Measurements from ENCODE around the gene GALR2.

GALR2 gene

DNA sequence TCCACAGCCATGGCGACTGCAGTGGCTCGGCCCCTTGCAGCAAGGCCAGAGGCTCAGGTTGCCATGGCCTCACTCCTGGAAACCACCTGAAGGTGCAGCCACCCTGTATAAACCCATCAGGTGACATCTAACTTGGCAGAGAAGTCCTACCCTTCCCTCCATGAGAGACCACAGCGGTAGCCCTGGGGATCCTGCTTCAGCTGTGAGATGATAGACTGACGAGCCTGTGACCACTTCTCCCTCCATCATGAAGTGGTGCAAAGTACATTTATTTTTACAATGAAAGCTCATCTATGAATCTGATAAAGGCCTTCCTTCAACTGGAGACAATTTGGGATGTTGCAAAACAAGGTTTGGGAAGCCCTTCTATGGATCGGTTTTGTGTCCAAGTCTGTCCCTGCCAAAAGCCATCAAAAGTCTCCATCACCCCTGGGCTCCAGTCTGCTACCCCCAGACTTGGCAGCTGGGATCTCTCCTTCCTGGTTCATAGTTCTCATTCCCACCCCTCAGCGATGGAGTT is 6.2 kb downstream of the GALR2 start:
- DNase-seq, result no peak

DNA sequence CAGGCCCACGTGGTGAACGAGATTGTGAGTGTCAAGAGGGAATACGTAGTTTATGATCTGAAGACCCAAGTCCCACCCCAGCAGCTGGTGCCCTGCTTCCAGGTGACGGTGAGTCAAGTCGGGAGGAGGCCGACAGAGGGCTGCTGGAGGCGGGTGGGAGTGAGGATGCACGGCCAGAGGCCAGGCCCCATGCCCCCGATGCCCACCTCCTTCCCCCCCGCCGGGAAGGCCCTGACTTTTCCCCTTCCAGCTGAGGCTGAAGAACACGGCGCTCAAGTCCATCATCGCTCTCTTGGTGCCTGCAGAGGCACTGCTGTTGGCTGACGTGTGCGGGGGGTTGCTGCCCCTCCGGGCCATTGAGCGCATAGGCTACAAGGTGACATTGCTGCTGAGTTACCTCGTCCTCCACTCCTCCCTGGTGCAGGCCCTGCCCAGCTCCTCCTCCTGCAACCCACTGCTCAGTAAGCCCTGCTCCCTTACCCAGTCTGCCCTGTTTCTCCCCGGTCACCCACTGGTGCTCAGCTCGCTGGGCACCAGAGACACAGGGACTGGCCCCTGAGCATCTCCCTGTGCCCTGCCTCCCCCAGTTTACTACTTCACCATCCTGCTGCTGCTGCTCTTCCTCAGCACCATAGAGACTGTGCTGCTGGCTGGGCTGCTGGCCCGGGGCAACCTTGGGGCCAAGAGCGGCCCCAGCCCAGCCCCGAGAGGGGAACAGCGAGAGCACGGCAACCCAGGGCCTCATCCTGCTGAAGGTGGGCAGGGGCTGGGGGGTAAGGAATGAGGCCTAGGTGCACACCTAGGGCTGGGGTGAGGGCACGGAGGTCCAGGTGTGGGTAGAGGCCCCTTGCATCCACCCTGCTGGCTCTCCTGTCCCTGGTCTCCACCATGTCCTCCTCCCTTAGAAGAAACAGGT is 7.0 kb downstream of the GALR2 start:
- DNase-seq, result no peak

GRCh38 chr17:76082326-76083251 is 8.0 kb downstream of the GALR2 start:
- no peak for DNase-seq

DNA sequence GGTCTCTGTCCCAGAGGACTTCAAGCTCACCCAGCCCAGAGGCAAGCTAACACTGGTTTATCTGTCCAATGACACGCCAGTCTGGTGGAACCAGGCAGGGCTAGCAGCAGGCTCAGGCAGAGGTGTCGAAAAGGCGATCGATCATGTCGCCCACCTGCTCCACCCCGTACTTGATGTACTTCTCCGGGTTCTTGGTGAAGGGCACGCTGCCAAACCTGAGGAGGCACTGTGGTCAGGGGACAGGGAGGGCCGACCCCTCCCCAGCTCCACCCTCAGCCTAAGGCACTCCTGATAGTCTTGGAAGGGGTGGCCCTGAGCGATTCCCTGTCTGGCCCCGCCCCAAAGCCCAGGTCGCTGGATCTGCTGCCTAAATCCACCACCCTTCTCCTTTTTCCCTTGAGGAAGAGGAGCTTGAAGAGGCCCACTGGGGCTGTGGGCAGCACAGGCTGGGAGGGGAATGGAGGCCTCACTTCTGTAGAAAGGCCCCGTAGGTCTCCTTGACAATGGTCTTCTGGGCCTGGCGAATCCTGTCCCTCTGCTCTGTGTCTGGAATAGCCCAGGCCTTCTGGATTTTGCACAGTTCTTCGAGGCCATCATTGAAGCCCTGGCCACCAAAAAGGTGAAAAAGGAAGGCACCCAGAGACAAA is 9.1 kb downstream of the GALR2 start:
- no peak for DNase-seq

DNA sequence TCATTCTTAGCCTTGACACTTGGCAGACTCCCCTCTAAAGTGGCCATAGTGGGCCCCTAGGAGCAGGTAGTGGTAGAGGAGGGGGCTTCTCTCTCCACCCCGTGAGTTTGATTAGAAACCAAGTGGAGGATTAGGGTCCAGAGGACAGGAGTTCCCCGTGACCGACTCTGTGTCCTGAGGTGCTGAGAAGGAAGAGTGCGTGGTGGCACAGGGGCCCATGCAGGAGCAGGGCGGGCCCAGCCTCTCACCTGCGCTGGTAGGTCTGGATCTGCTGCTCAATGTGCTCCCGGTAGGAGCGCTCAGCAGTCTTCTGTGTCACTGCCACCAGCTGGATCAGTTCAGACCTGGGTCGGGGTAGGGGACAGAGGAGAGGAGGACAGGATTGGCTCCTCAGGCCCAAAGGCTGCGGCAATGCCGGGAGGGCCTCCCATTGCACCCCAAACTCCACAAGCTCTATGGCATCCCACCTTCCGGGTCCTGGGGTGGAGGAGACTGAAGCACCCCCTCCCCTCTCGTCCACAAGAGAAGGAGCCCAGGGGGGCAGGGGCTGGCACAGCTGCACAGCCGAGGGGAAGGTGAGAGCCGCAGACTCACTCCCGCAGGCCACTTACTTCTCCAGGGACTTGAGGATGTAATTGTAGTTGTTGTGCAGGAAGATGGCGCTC is 10.6 kb downstream of the GALR2 start:
- no peak for DNase-seq

- DNase-seq, result no peak
Observed at GRCh38 chr17:76085731-76086366, 11.3 kb downstream of the GALR2 start.

DNA sequence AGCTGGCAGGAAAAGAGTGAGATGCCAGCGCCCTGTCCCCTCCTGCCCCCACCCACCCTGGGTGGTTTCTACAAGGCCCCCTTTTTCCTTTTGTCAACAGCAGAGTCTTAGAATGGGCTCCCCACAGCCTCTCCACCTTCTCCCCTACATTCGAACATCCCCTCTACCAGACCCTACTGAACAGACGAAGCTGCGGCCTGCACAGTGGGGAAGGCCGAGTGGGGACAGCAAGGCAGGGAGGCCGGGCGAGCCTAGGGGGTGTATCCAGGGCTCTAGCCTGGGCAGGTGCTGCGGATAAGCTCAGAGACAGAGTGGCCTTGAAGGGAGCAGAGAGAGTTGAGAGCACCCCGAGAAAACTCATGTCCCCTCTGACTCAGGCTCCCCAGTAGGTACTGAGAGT is 11.8 kb downstream of the GALR2 start:
- no peak for DNase-seq

- DNase-seq, result no peak
Observed at GRCh38 chr17:76087531-76087930, 12.9 kb downstream of the GALR2 start.

DNA sequence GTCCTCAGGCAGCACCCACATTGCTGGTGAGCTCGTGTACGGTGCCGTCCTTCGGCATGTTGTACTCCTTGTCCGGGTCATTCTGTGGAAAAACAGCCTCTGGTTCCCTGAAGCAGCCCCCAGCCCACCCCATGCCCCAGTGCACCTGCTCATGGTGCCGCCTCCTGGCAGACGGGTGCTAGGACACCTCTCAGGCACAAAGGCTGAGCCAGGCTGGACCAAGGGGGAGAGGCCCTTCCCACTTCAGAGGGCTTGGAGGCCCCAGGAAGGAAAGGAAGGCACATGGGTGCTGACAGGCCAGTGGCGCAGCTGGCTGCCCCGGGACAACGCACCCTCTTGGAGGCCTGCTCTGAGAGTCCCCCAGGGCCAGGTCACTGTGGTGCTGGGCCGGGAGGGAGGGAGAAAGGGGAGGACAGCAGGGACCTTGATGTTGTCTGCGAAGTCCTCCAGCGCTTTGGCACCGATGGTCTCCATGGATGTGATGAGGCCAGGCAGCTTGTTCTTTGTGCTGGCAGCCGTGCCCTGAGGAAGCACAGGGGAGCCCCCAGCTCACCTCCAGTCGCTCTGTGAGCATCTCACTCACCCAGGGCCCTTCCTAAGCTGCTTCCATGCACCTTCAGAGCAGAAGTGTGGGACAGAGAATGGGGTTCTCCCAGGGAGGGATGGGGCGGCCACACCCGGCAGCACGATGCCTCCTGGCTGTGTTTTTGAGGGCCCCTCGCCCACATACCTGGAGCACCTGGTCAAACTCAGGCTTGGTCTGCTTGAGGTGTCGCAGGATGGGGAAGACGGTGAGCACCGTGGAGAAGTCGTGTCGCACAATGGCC is 13.7 kb downstream of the GALR2 start:
- no peak for DNase-seq

DNA sequence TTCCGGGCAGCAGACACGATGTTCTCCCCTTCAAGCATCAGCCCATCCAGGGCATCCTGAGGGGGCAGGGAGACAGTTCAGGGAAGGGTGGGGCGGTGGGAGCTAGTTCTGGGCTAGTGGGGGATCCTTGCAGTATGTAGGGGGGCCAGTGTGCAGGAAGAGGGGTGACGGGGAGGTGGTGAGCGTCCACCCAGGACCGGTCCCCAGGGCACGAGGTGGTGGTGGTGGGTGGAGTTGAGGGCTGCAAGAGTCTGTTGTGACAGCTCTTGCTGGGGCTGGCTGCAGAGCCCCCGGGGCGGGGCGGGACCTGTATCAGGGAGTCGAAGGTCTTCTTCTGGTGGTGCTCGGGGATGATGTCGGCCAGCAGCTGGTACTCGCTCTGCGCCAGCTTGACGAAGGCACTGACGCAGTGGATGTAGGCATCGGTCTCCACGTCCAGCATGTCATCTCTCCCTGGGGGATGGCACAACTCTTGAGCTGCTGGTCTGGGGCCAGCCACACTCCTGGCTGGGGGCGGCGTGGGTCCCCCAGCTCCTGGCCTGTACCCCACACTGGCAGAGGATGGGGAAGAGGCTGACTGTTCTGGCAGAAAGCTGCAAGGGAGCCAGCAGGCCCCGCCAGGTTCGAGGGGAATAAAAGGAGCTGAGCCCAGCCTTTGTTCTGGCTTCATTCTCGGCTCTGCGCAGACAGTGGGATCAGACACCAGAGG is 14.4 kb downstream of the GALR2 start:
- no peak for DNase-seq

DNA sequence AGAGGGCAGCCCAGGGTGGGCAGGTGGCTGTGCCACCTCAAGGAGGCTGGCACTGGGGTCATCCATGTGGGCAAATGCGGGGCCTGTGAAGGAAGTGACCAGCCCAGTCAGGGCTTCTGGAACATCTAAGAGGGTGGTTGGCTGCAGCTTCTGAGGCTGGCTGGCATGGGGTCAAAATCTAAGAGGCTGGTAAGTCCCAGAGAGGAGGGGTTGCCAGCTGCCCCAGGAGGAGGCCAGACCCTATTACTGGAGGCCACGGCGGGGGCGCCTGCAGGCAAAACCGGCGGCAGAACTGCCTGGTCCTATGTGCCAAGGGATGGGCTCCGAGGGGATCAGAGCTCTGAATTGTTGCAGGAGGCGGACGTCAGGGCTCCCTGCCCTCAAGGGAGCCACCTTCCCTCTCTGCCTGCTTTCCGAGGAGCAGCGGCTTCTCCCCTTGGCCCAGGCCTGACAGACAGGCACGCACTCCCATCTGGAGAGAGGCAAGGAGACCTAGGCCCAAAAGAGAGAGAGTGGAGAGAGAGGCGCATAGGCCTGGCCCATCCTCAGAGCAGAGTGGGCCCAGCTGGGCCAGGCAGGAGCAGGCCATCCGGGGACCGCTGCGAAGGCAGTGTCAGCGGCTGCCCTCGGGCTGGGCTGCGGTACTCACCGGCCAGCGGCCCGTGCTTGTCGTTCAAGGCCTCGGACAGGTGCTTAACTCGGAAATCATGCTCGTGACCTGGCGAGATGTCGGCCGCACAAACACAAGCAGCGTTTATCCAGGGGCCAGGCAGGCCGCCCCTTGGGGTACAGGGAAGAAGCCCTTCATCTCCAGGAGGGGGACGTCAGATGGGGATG is 15.3 kb downstream of the GALR2 start:
- no peak for DNase-seq

DNA sequence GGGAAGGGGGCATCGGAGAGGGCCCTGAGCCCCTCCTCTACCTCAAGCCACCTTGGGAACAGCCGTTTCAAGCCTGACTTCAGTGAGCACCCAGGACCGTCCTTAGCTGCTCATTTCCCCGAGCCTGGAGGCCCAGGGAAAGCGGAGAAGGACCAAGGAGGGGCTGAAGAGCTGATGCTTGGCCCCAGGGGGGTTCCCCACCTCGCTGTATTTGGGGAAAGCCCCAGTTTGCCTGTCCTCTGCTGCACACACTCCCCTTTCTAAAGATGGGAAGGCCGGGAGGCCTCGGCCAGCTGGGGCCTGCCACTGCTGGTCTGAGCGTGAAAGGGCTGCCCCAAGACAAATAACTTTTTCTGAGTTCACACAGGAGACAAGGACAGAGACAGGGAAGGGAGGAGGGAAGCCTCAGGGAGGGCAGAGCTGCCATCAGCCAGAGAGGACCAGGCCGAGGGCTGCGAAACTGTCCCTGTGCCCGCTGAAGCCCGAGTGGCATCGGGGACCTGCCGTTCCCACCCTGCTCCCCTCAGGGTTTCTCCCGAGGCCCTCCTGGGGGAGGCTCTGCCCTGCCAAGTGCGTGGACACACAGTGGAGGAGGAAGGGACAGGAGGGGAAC is 16.0 kb downstream of the GALR2 start:
- no peak for DNase-seq

DNA sequence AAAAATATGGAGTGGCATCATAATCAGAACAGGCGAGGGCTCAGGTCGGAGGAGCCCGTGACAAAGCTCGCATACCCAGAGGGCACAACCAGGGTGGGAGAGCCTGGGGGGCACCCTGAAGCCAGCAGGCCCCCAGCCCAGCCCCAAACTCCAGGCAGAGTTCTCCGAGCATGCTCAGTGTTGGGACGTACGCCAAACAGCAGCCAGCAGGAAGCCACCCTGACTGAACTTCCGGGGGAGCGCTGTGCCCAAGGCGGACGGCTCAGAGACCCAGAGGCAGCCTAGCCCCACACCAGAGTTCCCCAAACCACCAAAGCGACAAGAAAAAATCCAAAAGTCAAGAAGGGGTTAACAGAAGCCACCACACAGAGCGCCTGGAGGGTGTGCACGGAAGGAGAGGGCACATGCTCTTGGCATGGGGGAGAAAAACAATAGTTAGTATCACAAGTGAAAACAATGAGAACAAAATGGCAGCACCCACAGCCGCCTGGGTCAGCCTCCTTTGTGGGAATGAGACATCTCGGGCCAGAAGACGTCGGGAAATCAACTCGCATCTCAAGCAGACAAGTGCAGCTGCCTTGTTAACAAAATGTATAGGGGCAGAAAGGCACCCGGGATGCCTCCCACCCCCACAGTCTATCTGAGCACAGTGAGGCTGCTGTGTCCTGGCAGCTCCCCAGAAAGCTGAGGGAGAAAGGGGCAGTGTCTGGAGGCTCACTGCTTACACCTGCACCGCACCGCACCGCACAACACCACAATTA is 17.1 kb downstream of the GALR2 start:
- DNase-seq, result no peak

DNA sequence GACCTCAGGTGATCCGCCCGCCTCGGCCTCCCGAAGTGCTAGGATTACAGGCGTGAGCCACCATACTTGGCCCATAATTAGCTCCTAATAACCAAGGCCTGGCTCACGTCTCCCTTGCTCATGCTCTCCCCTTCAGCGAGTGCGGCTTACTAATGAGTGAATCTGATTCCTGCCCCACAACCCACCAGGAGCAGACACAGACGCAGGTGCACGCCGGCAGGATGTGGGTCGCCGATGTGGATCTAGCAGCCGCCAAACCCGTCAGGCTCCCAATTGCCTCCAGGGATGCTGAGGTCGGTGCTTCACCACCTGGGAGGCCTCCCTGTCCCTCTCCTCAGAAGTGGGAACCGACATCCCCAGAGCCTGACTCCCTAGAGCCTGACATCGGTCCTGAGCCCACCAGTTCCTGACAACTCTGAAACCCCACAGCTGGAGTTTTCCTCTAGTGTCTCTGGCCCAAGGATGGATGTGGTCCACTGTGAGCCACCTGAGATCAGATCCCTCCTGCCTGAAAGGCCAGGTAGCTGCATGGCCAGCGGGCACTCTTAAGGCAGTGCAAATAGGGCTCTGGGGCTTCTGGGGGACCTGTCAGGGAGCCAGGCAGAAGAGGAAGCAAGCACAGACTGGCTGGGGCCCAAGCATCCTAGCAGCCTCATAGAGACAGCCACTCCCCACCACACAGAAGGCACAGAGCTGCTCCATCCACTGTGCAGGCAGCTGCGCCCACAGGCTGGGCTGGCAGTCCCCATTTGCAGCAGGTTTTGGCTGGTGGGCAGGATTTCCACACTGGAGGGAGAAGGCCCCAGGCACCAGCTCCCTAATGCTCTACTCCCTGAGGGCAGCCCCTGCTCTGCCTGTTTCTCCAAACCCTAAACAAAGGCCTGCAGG is 18.2 kb downstream of the GALR2 start:
- DNase-seq, result no peak

DNA sequence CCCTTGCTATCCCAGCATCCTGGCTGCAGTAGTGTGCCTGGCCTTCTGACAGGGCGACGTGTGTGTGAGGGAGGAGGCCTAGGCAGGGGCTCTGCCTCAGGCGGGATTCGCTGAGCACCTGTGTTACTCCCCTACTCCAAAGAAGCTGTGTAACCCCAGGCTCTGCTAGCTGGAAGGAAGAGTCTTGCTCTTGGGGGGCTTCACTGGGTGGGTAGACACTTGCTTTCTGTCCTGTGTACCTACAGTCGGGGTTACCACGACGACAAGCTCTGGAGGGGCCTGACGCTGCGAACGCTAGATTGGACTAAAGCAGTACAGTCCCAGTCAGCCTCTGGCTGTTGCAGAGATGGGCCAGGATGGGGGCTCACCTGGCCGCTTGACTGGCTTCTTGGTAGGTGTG is 19.5 kb downstream of the GALR2 start:
- no peak for DNase-seq

DNA sequence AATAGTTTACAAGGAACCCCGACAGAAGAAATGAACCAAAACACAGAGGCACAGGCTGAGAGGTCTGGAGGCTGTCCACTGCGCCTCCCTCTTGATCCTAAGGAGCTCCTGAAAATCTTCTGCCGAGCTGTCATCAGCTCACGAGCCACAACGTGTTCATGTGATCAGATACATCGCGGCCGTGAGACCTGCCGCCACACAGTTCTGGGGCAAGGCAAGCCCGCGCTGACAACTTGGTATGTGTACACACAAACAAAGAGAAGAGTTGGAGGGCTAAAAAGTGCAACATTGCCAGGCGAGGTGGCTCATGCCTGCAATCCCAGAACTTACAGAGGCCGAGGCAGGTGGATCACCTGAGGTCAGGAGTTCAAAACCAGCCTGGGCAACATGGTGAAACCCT is 21.4 kb downstream of the GALR2 start:
- no peak for DNase-seq

GRCh38 chr17:76097716-76098295 is 23.2 kb downstream of the GALR2 start:
- no peak for DNase-seq

Measured in activated effector memory CD4-positive, alpha-beta T cell treated with anti-CD3 and anti-CD28 coated beads, Interleukin-2, amount 50 U/mL, for 16 hours (primary cell).